ENCODE results near the gene CEP128.

Gene CEP128

GRCh38 chr14:80658155-80658554 lies 283.4 kb downstream of the CEP128 start:
- no peak for DNase-seq

GRCh38 chr14:80653956-80654355 lies 287.6 kb downstream of the CEP128 start:
- no peak for DNase-seq

- no peak for DNase-seq
Measured at GRCh38 chr14:80645667-80646413, 295.7 kb downstream of the CEP128 start.

- no peak for DNase-seq
Measured at GRCh38 chr14:80644826-80645225, 296.7 kb downstream of the CEP128 start.

GRCh38 chr14:80638620-80639515 lies 302.7 kb downstream of the CEP128 start:
- DNase-seq: no peak

GRCh38 chr14:80637756-80638619 lies 303.6 kb downstream of the CEP128 start:
- no peak for DNase-seq

- no peak for DNase-seq
Measured at GRCh38 chr14:80636071-80636470, 305.5 kb downstream of the CEP128 start.

- DNase-seq: no peak
Measured at GRCh38 chr14:80634106-80634758, 307.3 kb downstream of the CEP128 start.

GRCh38 chr14:80629606-80630005 lies 311.9 kb downstream of the CEP128 start:
- no peak for DNase-seq

- no peak for DNase-seq
Measured at GRCh38 chr14:80628547-80628946, 313.0 kb downstream of the CEP128 start.

GRCh38 chr14:80627745-80628144 lies 313.8 kb downstream of the CEP128 start:
- DNase-seq: no peak

- DNase-seq: no peak
Measured at GRCh38 chr14:80624581-80624980, 317.0 kb downstream of the CEP128 start.

GRCh38 chr14:80621701-80622100 lies 319.8 kb downstream of the CEP128 start:
- no peak for DNase-seq

GRCh38 chr14:80620434-80620833 lies 321.1 kb downstream of the CEP128 start:
- no peak for DNase-seq

- no peak for DNase-seq
Measured at GRCh38 chr14:80618751-80619329, 322.7 kb downstream of the CEP128 start.

- no peak for DNase-seq
Measured at GRCh38 chr14:80615831-80616230, 325.7 kb downstream of the CEP128 start.

GRCh38 chr14:80609055-80609454 lies 332.5 kb downstream of the CEP128 start:
- DNase-seq: no peak

GRCh38 chr14:80608563-80608962 lies 333.0 kb downstream of the CEP128 start:
- DNase-seq: no peak

- no peak for DNase-seq
Measured at GRCh38 chr14:80607430-80608190, 333.9 kb downstream of the CEP128 start.

- DNase-seq: no peak
Measured at GRCh38 chr14:80606347-80606772, 335.2 kb downstream of the CEP128 start.

- no peak for DNase-seq
Measured at GRCh38 chr14:80605536-80605935, 336.0 kb downstream of the CEP128 start.
